Neural progenitor cell (in vitro differentiated cells): Measurements from ENCODE around the gene GOT1.

Experiments
- EZH2 ChIP-seq: fragments of 200-600 bp; sonication (generic); IDR thresholded peaks from 2 replicates; pipeline ENCODE4 v1.6.1; 2017; ENCODE audit warnings: antibody characterized with exemption, mild to moderate bottlenecking, moderate library complexity
- EZH2phosphoT487 ChIP-seq: fragments of 200-600 bp; sonication (generic); IDR thresholded peaks from 2 replicates; pipeline ENCODE4 v1.6.1; 2017; ENCODE audit warnings: antibody characterized with exemption
- TF ChIP-seq, protein P1 (sequence below): fragments of 200-600 bp; sonication (generic); IDR thresholded peaks from 2 replicates; pipeline ENCODE4 v1.5.1; 2017; ENCODE audit warnings: antibody characterized with exemption, mild to moderate bottlenecking

DNA sequence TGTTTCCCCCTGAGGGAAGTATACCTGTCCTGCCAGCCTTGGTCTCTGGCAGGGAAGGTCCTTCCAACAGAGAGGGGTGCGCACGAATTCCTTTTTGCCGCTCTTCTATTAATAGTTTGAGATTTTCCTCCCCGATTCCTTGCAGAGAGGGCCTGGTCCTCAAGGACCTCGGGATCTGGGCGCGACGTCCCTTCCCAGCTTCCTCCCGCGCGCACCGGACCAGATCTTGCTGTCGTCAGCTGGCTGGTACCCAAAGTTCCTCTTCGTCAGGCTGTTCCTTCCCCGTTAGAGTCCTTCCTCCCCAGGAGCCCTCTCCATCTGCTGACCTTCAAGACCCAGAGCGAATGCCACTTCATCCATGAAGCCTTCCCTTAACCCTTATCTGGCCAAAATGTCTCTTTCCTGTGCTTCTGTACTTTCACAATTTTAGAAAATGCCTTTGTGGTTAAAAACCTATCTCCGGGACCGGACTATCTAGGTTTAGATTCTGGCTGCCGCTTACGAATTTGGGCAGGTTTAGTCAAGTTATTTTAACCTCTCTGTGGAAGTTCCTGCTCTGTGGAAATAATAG, 851 bp upstream of the GOT1 start:
- TF ChIP-seq, protein P1, sequence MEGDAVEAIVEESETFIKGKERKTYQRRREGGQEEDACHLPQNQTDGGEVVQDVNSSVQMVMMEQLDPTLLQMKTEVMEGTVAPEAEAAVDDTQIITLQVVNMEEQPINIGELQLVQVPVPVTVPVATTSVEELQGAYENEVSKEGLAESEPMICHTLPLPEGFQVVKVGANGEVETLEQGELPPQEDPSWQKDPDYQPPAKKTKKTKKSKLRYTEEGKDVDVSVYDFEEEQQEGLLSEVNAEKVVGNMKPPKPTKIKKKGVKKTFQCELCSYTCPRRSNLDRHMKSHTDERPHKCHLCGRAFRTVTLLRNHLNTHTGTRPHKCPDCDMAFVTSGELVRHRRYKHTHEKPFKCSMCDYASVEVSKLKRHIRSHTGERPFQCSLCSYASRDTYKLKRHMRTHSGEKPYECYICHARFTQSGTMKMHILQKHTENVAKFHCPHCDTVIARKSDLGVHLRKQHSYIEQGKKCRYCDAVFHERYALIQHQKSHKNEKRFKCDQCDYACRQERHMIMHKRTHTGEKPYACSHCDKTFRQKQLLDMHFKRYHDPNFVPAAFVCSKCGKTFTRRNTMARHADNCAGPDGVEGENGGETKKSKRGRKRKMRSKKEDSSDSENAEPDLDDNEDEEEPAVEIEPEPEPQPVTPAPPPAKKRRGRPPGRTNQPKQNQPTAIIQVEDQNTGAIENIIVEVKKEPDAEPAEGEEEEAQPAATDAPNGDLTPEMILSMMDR: no peak
- no peak for TF ChIP-seq EZH2phosphoT487
- TF ChIP-seq EZH2: no peak
